GM19438 (cell line): ENCODE results near the gene PTPRT.

Experiments used
- ATAC-seq: cut with Tn5 transposase; IDR thresholded peaks from one replicate; pipeline ENCODE4 v1.9.1; 2021; ENCODE audit warnings: low read depth; ENCODE audit not compliant: unreplicated experiment

PTPRT gene

GRCh38 chr20:42364446-42364845 lies 825.3 kb downstream of the PTPRT start:
- ATAC-seq = no peak

- ATAC-seq = no peak
Measured at GRCh38 chr20:42361402-42361970, 828.2 kb downstream of the PTPRT start.

GRCh38 chr20:42360621-42361020 lies 829.1 kb downstream of the PTPRT start:
- ATAC-seq = no peak

- no peak for ATAC-seq
Measured at GRCh38 chr20:42359617-42360016, 830.1 kb downstream of the PTPRT start.

- no peak for ATAC-seq
Measured at GRCh38 chr20:42352096-42352495, 837.6 kb downstream of the PTPRT start.

- ATAC-seq = no peak
Measured at GRCh38 chr20:42350521-42350920, 839.2 kb downstream of the PTPRT start.

GRCh38 chr20:42346189-42347170 lies 843.2 kb downstream of the PTPRT start:
- ATAC-seq = no peak

GRCh38 chr20:42341654-42342053 lies 848.1 kb downstream of the PTPRT start:
- no peak for ATAC-seq

- ATAC-seq = no peak
Measured at GRCh38 chr20:42340368-42340767, 849.3 kb downstream of the PTPRT start.

GRCh38 chr20:42338294-42339201 lies 851.2 kb downstream of the PTPRT start:
- ATAC-seq = no peak

- no peak for ATAC-seq
Measured at GRCh38 chr20:42336576-42336975, 853.1 kb downstream of the PTPRT start.

GRCh38 chr20:42319252-42320013 lies 870.3 kb downstream of the PTPRT start:
- no peak for ATAC-seq

- ATAC-seq = no peak
Measured at GRCh38 chr20:42313704-42314103, 876.0 kb downstream of the PTPRT start.

- no peak for ATAC-seq
Measured at GRCh38 chr20:42309050-42309449, 880.7 kb downstream of the PTPRT start.

- ATAC-seq = no peak
Measured at GRCh38 chr20:42308171-42308570, 881.5 kb downstream of the PTPRT start.

GRCh38 chr20:42295592-42295991 lies 894.1 kb downstream of the PTPRT start:
- no peak for ATAC-seq

- ATAC-seq = no peak
Measured at GRCh38 chr20:42294976-42295375, 894.7 kb downstream of the PTPRT start.

GRCh38 chr20:42281801-42282200 lies 907.9 kb downstream of the PTPRT start:
- no peak for ATAC-seq

- ATAC-seq = no peak
Measured at GRCh38 chr20:42276718-42277602, 912.7 kb downstream of the PTPRT start.
